AG10803 (cell line): ENCODE results near the gene CDC42SE2.

Experiments
- DNase-seq: peaks from one replicate; pipeline ENCODE4 v3.0.0; 2010; ENCODE audit warnings: low read depth
- H3K4me3 ChIP-seq: 2 replicates; pipeline ENCODE4 v1.5.1; 2011; ENCODE audit warnings: mild to moderate bottlenecking, low read length, control low read depth
- TF ChIP-seq, protein P1 (sequence below): conservative IDR thresholded peaks from 2 replicates; pipeline ENCODE4 v1.5.1; 2011; ENCODE audit warnings: mild to moderate bottlenecking, low read length, control low read depth, inconsistent platforms

Gene CDC42SE2

DNA sequence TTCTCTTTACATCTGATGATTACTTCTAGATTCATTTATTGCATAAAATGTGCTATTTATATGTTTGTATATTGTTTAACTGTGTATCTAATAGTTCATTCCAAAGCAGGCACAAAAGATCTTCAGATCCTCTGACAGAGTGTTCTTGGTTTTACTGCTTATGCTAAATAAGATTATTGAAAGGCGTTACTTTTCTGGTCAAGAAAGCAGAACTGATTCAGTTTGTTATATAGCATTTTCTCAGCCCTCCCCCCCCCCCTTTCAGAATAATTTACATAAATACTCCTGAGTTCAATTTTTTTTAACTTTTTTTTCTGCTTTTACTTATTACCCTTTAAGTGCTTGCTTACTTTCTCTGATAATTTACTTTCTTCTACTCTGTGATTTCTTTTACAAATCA lies 15.4 kb downstream of the CDC42SE2 start:
- no peak overlapping the region for H3K4me3 ChIP-seq
- no peak for DNase-seq
- TF ChIP-seq, protein P1, sequence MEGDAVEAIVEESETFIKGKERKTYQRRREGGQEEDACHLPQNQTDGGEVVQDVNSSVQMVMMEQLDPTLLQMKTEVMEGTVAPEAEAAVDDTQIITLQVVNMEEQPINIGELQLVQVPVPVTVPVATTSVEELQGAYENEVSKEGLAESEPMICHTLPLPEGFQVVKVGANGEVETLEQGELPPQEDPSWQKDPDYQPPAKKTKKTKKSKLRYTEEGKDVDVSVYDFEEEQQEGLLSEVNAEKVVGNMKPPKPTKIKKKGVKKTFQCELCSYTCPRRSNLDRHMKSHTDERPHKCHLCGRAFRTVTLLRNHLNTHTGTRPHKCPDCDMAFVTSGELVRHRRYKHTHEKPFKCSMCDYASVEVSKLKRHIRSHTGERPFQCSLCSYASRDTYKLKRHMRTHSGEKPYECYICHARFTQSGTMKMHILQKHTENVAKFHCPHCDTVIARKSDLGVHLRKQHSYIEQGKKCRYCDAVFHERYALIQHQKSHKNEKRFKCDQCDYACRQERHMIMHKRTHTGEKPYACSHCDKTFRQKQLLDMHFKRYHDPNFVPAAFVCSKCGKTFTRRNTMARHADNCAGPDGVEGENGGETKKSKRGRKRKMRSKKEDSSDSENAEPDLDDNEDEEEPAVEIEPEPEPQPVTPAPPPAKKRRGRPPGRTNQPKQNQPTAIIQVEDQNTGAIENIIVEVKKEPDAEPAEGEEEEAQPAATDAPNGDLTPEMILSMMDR, result no peak

DNA sequence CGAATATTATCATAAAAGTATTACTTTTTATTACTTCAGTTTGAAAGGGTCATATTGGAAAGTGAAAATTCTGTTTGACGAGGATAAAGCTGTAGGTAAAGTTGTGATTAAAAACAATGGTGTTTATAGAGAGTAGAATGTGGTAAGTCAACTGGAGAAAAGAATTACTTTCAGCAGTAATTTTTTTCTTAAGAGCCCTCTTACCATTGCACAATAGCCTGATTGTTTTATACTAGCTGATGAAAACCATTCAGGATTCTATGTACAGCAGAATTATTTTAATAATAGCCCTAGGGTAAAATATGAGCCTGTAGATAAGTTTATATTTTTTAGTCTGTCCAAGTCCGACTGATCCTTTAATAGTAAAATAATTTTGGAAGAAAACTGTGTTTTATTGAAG lies 16.6 kb downstream of the CDC42SE2 start:
- no peak overlapping the region for H3K4me3 ChIP-seq
- TF ChIP-seq, protein P1, result no peak
- no peak for DNase-seq

DNA sequence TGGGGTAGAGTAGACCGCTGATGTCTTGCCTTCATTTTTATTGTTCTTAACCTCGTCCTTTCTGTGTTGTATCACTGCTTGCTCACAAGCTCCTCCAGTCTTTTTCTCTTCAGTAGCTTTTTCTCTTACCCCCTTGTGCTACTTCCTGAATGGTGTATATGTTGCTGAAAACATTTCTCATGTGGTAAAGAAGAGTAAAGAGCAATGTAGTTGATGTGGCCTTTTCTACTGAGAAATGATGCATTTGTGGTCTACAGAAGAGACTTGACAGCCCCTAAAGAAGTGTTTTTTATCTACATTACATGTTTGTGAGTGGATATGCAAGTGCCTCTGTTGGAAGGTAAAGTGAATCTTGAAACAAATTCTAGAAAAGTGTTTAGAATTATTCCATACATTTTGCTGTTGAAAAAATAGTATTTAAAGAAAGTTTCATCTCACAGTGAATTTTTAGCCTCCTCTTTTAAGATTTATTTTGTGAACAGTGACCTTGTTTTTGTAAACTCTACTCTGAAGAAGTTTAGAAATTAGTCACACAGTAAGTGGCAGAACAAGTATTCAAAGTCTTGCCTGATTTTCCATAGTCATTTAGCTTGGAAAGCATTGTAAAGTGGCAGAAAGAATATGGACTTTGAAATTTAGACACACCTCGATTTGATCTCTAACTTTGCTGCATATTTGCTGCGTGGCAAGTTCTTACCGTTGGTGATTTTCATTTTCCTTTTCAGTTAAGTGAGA lies 17.4 kb downstream of the CDC42SE2 start:
- TF ChIP-seq, protein P1, result no peak
- no peak overlapping the region for H3K4me3 ChIP-seq
- no peak for DNase-seq

DNA sequence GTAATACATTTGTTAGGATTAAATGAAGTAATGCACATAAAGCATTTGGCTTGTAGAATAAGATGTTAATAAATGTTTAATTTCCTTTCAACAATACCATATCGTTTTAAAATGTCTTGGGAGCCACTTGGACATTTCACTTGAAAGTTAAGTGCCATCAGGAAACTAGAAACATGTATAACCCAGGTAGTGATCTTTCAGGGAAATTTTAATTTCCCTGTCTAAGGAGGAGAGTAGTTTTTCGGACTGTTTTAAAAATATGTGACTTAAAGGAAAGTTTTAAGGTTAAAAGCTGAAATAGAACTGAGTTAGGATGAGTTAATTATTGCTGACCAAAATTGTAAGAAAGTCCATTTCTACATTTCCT lies 18.0 kb downstream of the CDC42SE2 start:
- DNase-seq, result no peak
- no peak overlapping the region for H3K4me3 ChIP-seq
- TF ChIP-seq, protein P1, result no peak

DNA sequence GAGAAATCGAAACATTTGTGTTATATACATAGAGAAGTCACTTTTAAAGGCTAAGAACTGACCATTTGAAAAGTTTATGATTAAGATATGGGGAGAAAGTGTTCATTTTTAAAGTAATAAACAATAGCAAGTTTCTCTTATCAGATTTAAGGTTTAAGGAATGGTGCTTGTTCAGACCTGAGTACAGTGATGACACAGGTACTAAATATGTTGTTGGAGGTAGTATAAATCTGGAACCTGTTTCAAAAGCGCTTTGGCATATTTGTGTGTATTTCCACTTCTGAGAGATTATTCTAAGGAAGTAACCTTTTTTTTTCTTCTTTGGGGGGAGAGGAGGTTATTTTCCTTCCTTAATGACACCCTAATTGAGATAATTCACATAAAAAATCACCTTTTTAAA lies 18.4 kb downstream of the CDC42SE2 start:
- TF ChIP-seq, protein P1, result no peak
- no peak overlapping the region for H3K4me3 ChIP-seq
- no peak for DNase-seq

DNA sequence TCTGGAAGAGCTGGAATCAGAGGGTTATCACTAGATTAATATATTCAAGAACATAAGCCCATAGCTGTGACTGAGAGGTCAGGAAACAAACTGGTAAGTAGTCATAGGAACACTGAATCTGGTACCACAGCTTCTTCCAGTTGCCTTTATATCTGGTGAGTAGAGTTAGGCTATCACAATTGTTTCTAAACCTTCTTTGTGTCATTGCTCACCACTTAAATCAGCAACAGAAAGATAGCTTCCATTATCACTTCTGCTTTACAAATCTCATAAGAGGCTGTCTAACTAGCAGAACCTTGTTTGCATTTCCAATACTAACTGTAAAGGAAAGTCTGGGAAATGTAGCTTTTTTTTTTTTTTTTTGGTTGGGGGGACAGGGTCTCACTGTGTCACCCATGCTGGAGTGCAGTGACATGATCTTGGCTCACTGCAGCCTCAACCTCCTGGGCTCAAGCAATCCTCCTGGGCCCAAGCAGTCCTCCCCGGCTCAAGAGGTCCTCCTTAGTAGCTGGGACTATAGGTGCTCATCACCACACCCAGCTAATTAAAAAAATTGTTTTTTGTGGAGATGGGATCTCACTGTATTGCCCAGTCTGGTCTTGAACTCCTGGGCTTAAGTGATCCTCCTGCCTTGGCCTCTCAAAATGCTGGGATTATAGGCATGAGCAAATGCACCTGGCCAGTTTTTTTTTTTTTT lies 22.0 kb downstream of the CDC42SE2 start:
- TF ChIP-seq, protein P1, result no peak

DNA sequence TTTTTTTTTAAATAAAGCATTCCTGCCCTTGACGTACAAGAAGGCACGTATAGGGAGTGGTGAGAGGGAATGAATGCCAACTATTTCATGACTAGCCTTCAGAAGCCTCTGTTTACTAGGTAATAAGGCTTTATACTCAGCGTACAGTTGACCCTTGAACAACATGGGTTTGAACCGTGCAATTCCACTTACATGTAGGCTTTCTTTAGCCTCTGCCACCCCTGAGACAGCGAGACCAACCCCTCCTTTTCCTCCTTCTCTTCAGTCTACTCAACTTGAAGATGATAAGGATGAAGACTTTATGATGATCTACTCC lies 22.5 kb downstream of the CDC42SE2 start:
- no peak for DNase-seq
- TF ChIP-seq, protein P1, result no peak
- H3K4me3 ChIP-seq, result no peak overlapping the region

More for the DNA sequence above, 22.0 kb downstream of the CDC42SE2 start:
- H3K4me3 ChIP-seq, result no peak overlapping the region
- DNase-seq, result no peak
